ENCODE data around the gene GOLGA1. TPM values are rescaled to one million over a fixed set of nuclear protein-coding genes. Genes with fewer than 3 reads are reported as not detected.

The GOLGA1 gene
- total and polyA plus RNA-seq, 2 of the 13 experiments (the other 11 are each of a cell fraction or from before 2014, with no cell fraction given), result 12.7 to 15.9 TPM

DNA sequence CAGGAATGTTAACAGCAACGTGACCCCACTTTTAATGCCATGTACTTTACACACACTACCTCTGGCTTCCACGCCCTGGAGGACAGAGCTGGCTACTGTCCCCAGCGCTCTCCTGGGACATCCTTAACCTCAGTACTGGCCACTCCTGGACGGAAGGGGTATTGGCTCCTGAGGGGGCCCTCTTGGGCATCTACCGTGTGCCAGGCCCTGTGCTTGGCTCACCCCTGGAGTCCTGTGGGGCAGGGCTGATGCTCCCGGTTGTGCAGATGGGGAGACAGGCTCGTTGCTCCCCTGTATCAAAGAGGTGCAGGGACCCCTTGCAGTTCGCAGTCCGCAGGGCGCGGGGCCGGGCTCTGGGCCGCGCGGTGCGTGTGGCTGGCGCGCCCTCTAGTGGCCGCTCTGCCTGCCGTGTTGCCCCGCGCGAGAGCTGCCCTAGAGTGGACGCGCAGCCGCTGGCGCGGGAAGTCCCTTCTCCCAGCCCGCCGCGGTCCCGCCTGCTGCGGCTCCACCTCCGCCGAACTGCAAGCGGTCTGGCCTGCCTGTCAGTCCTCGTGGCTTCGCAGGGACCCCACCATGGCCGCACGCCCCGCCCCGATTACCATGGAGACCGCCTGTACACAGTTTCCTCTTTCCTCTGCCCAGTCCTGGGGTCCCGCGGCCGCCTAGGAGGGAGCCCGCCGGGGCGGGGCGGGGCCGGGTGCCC, 87.9 kb downstream of the GOLGA1 start, which contains the start of gene WDR38 (continued):
- TF ChIP-seq ZNF749 (CRISPR knock-in tag; IDR thresholded peaks at IDR 0.05; ENCODE audit: borderline replicate concordance), result no peak
- peak in 1 of 2 experiments; percentile 32; a peak in 1 of 4 replicates for TF ChIP-seq KLF16 (CRISPR knock-in tag; IDR thresholded peaks at IDR 0.05)
- TF ChIP-seq ZFP1 (CRISPR knock-in tag; IDR thresholded peaks at IDR 0.05), result no peak
- TF ChIP-seq, protein P1, sequence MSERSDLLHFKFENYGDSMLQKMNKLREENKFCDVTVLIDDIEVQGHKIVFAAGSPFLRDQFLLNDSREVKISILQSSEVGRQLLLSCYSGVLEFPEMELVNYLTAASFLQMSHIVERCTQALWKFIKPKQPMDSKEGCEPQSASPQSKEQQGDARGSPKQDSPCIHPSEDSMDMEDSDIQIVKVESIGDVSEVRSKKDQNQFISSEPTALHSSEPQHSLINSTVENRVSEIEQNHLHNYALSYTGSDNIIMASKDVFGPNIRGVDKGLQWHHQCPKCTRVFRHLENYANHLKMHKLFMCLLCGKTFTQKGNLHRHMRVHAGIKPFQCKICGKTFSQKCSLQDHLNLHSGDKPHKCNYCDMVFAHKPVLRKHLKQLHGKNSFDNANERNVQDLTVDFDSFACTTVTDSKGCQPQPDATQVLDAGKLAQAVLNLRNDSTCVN (CRISPR knock-in tag; IDR thresholded peaks at IDR 0.05; ENCODE audit: borderline replicate concordance), result no peak
- TF ChIP-seq ZNF225 (CRISPR knock-in tag; IDR thresholded peaks at IDR 0.05), result 0 out of 2 replicates have a peak, but pooled peaks have one; percentile 28
- TF ChIP-seq, protein P2, sequence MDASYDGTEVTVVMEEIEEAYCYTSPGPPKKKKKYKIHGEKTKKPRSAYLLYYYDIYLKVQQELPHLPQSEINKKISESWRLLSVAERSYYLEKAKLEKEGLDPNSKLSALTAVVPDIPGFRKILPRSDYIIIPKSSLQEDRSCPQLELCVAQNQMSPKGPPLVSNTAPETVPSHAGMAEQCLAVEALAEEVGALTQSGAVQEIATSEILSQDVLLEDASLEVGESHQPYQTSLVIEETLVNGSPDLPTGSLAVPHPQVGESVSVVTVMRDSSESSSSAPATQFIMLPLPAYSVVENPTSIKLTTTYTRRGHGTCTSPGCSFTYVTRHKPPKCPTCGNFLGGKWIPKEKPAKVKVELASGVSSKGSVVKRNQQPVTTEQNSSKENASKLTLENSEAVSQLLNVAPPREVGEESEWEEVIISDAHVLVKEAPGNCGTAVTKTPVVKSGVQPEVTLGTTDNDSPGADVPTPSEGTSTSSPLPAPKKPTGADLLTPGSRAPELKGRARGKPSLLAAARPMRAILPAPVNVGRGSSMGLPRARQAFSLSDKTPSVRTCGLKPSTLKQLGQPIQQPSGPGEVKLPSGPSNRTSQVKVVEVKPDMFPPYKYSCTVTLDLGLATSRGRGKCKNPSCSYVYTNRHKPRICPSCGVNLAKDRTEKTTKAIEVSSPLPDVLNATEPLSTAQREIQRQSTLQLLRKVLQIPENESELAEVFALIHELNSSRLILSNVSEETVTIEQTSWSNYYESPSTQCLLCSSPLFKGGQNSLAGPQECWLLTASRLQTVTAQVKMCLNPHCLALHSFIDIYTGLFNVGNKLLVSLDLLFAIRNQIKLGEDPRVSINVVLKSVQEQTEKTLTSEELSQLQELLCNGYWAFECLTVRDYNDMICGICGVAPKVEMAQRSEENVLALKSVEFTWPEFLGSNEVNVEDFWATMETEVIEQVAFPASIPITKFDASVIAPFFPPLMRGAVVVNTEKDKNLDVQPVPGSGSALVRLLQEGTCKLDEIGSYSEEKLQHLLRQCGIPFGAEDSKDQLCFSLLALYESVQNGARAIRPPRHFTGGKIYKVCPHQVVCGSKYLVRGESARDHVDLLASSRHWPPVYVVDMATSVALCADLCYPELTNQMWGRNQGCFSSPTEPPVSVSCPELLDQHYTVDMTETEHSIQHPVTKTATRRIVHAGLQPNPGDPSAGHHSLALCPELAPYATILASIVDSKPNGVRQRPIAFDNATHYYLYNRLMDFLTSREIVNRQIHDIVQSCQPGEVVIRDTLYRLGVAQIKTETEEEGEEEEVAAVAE (CRISPR knock-in tag; IDR thresholded peaks at IDR 0.05; ENCODE audit: borderline replicate concordance), result no peak
- no peak for TF ChIP-seq ZNF543 (CRISPR knock-in tag; IDR thresholded peaks at IDR 0.05)
- 0 out of 2 replicates have a peak, but pooled peaks have one; percentile 29 for TF ChIP-seq KDM1A (CRISPR knock-in tag; IDR thresholded peaks at IDR 0.05)
- TF ChIP-seq, protein P3, sequence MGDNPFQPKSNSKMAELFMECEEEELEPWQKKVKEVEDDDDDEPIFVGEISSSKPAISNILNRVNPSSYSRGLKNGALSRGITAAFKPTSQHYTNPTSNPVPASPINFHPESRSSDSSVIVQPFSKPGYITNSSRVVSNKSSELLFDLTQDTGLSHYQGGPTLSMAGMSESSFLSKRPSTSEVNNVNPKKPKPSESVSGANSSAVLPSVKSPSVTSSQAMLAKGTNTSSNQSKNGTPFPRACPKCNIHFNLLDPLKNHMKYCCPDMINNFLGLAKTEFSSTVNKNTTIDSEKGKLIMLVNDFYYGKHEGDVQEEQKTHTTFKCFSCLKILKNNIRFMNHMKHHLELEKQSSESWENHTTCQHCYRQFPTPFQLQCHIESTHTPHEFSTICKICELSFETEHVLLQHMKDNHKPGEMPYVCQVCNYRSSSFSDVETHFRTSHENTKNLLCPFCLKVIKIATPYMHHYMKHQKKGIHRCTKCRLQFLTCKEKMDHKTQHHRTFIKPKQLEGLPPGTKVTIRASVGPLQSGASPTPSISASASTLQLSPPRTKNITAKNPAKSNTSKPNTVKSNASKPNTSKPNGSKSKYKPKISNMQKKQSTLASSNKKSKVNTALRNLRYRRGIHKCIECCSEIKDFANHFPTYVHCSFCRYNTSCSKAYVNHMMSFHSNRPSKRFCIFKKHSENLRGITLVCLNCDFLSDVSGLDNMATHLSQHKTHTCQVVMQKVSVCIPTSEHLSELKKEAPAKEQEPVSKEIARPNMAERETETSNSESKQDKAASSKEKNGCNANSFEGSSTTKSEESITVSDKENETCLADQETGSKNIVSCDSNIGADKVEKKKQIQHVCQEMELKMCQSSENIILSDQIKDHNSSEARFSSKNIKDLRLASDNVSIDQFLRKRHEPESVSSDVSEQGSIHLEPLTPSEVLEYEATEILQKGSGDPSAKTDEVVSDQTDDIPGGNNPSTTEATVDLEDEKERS (CRISPR knock-in tag; IDR thresholded peaks at IDR 0.05), result no peak
- TF ChIP-seq, protein P4, sequence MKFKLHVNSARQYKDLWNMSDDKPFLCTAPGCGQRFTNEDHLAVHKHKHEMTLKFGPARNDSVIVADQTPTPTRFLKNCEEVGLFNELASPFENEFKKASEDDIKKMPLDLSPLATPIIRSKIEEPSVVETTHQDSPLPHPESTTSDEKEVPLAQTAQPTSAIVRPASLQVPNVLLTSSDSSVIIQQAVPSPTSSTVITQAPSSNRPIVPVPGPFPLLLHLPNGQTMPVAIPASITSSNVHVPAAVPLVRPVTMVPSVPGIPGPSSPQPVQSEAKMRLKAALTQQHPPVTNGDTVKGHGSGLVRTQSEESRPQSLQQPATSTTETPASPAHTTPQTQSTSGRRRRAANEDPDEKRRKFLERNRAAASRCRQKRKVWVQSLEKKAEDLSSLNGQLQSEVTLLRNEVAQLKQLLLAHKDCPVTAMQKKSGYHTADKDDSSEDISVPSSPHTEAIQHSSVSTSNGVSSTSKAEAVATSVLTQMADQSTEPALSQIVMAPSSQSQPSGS (CRISPR knock-in tag; IDR thresholded peaks at IDR 0.05), result 0 out of 2 replicates have a peak, but pooled peaks have one; percentile 35
- TF ChIP-seq, protein P5, sequence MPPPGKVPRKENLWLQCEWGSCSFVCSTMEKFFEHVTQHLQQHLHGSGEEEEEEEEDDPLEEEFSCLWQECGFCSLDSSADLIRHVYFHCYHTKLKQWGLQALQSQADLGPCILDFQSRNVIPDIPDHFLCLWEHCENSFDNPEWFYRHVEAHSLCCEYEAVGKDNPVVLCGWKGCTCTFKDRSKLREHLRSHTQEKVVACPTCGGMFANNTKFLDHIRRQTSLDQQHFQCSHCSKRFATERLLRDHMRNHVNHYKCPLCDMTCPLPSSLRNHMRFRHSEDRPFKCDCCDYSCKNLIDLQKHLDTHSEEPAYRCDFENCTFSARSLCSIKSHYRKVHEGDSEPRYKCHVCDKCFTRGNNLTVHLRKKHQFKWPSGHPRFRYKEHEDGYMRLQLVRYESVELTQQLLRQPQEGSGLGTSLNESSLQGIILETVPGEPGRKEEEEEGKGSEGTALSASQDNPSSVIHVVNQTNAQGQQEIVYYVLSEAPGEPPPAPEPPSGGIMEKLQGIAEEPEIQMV (CRISPR knock-in tag; IDR thresholded peaks at IDR 0.05; ENCODE audit: low read depth), result no peak
- TF ChIP-seq, protein P6, sequence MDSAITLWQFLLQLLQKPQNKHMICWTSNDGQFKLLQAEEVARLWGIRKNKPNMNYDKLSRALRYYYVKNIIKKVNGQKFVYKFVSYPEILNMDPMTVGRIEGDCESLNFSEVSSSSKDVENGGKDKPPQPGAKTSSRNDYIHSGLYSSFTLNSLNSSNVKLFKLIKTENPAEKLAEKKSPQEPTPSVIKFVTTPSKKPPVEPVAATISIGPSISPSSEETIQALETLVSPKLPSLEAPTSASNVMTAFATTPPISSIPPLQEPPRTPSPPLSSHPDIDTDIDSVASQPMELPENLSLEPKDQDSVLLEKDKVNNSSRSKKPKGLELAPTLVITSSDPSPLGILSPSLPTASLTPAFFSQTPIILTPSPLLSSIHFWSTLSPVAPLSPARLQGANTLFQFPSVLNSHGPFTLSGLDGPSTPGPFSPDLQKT (CRISPR knock-in tag; IDR thresholded peaks at IDR 0.05; ENCODE audit: borderline replicate concordance), result no peak
- TF ChIP-seq, protein P7, sequence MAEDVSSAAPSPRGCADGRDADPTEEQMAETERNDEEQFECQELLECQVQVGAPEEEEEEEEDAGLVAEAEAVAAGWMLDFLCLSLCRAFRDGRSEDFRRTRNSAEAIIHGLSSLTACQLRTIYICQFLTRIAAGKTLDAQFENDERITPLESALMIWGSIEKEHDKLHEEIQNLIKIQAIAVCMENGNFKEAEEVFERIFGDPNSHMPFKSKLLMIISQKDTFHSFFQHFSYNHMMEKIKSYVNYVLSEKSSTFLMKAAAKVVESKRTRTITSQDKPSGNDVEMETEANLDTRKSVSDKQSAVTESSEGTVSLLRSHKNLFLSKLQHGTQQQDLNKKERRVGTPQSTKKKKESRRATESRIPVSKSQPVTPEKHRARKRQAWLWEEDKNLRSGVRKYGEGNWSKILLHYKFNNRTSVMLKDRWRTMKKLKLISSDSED (CRISPR knock-in tag; IDR thresholded peaks at IDR 0.05), result no peak

Measured in HepG2 (cell line).